ENCODE results near the gene REM1.

The REM1 gene

GRCh38 chr20:31523361-31524283, 48.5 kb downstream of the REM1 start:
- DNase-seq (ENCODE audit: low read depth), result no peak

- no peak for DNase-seq (ENCODE audit: low read depth)
Observed at GRCh38 chr20:31527266-31527665, 52.2 kb downstream of the REM1 start.
